Femur (tissue), 1 donor: Measurements from ENCODE around the gene ZNF324.
A peak's percentile ranks its signal among the peaks of the same experiment; 100 is the strongest.
"Not testable (repeated sequence)": the region's sequence is repeated elsewhere in the genome, so short reads cannot be mapped to it uniquely, and the experiment has no call there.

ENCODE experiments used
- DNase-seq: peaks from one replicate; pipeline ENCODE4 v3.0.0-alpha.2; 2017

Gene ZNF324

GRCh38 chr19:58466760-58467589, at the start of gene ZNF324:
ZNF324 (plus strand) TSS chr19:58467080; CDS start chr19:58469186, 2,106 bp downstream.
- peak; percentile 98 for DNase-seq

DNA sequence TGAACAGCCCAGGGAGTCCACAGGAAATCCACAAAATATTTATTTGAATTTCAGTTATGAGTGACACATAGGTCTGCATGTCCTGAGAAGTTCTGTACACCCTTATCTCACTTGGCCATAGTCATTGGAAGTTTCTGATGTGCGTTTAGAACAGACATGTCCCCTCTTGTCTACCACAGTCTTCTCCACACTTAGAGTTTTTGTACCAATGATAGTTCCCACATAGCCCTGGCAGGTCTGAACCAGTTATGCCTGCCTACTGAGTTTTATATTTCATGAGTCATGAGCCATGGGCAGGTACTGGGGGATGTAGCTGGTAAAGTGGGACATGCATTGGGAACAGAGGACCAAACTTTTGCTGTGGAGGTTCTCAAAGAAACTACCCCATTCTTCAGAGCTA, 38.3 kb upstream of the ZNF324 start:
- no peak for DNase-seq

DNA sequence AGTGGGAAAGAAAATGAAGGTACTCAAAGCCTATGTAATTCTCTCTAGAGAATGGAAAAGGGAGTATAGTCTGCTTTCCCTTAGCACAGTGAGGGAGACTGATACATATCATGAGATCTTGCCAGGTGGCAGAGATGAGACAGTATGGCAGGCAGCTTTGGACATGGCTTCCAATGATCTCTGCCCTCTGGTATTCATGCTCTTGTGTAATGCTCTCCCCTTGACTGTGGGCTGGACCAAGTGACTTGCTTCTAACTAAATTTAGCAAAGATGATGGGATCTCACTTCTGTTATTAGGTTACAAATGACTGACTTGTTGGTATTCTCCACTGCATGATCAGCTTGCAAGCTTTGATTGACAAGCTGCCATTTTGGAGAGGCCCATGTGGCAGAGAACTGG, 37.1 kb upstream of the ZNF324 start:
- DNase-seq = no peak

DNA sequence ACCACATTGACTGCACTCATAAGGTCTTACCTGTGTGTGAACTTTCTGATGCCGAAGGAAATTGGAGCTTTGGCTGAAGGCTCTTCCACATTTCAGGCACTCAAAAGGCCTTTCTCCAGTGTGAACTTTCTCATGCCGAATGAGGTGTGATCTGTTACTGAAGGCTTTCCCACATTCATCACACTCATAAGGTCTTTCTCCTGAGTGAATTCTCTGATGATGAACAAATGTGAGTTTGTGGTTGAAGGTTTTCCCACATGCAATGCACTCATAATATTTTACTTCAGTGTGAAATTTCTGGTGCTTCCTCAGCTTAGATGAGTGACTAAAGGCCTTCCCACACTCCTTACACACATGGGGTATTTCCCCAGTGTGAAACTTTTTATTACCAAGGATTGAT, 32.7 kb upstream of the ZNF324 start:
- no peak for DNase-seq

GRCh38 chr19:58439576-58440554, 27.0 kb upstream of the ZNF324 start, which contains the start of gene ZNF132:
ZNF132 (minus strand) TSS chr19:58440153; CDS start chr19:58439821, 332 bp downstream.
- DNase-seq = peak; percentile 99

- DNase-seq = peak; percentile 34
Measured at GRCh38 chr19:58440556-58440955, 26.3 kb upstream of the ZNF324 start.

GRCh38 chr19:58442986-58443385, 23.9 kb upstream of the ZNF324 start:
- DNase-seq = not testable (repeated sequence)

GRCh38 chr19:58448860-58449259, 18.0 kb upstream of the ZNF324 start:
- not testable (repeated sequence) for DNase-seq

GRCh38 chr19:58449980-58450379, 16.9 kb upstream of the ZNF324 start:
- DNase-seq = not testable (repeated sequence)

- no peak for DNase-seq
Measured at GRCh38 chr19:58450856-58451357, 16.0 kb upstream of the ZNF324 start.

DNA sequence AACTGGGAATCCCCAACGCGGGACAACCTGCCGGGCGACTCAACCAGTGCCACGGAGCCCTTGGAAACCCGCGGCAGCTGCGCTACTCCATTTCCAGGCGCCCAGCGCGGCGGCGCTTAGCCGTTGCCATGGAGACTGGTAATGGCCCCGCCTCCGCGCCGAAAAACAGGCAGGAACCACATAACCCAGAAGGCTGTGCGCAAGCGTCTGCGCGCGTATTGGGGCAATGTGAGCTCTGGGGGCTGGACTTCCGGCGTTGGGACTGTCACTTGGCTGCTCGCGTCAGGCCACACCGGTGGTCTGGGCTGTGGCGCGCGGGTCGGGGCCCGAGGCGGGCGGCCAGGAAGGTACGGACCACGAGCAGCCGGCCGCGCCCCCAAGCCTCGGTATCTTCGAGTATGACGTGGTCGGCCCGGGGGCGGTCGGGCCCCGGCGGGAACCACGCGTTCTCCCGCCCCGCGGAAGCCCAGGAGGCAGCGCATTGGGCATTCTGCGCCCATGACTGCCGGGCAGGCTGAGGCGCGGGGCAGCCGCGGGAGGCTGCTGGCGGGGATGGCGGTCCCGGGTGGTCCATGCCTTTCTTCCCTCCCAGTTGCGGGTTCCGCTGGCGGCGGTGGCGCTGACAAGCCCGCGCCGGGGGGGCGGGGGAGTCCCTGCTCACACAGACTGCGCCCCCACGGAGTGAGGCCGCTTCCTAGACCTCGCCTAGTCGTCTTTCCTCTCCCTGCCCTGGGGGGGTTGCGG, 15.3 kb upstream of the ZNF324 start, which contains the start of gene ZNF324B:
ZNF324B (plus strand) TSS at position 265 of the 744 bp plus-strand sequence. CDS start 2,080 bp downstream, outside the sequence.
- DNase-seq = peak; percentile 98

GRCh38 chr19:58453743-58454142, 13.1 kb upstream of the ZNF324 start:
- no peak for DNase-seq

DNA sequence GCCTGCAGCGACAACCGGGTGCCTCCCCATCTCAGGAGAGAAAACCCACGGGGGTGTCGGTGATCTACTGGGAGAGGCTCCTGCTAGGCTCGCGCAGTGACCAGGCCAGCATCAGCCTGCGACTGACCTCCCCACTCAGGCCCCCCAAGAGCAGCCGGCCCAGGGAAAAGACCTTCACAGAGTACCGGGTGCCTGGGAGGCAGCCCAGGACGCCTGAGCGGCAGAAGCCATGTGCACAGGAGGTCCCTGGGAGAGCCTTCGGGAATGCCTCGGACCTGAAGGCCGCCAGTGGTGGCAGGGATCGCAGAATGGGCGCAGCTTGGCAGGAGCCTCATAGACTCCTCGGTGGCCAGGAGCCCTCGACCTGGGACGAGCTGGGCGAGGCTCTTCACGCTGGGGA, 11.6 kb upstream of the ZNF324 start:
- no peak for DNase-seq

- DNase-seq = no peak
Measured at GRCh38 chr19:58456111-58456510, 10.8 kb upstream of the ZNF324 start.

GRCh38 chr19:58460039-58460438, 6.8 kb upstream of the ZNF324 start:
- no peak for DNase-seq

DNA sequence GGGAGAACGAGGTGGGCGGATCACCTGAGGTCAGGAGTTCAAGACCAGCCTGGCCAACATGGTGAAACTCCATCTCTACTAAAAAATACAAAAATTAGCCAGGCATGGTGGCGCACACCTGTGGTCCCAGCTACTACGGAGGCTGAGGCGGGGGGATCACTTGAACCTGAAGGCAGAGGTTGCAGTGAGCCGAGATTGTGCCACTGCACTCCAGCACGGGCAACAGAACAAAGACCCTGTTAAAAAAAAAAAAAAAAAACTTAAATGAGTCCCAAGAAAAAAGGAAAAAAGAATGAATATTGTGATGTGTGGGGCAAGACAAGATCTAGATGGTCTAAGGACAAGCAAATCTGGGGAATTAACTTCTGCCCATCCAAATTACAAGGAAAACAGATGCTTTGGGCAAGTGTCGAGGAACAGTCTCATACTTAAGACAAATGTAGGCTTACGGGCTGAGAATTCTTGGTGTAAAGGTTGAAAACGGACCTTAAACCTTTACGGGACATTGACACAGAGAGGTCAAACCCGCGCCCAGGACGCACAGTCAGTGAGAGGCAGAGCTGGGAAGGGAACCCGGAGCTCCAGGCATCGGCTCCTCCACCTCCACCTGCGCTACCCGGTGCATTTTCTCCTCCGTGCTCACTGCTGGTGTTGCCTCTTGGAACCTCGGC, 656 bp upstream of the ZNF324 start:
- no peak for DNase-seq

- no peak for DNase-seq
Measured at GRCh38 chr19:58468216-58468839, 1.4 kb downstream of the ZNF324 start.

GRCh38 chr19:58469241-58470013, 2.5 kb downstream of the ZNF324 start:
- DNase-seq = no peak

- not testable (repeated sequence) for DNase-seq
Measured at GRCh38 chr19:58470837-58471543, 4.1 kb downstream of the ZNF324 start.

- no peak for DNase-seq
Measured at GRCh38 chr19:58471736-58472135, 4.9 kb downstream of the ZNF324 start.
